Keratinocyte (primary cell): Measurements from ENCODE around the gene RSAD1. TPM values are rescaled to one million over a fixed set of nuclear protein-coding genes. Genes with fewer than 3 reads are reported as not detected.

Experiments
- DNase-seq: peaks from one replicate; pipeline ENCODE4 v3.0.0-alpha.2; 2011; ENCODE audit warnings: low read depth, missing footprints, low spot score
- FAIRE-seq: peaks from 2 replicates; lab custom pipeline; 2011; peaks lifted over from hg19 to GRCh38; lab: Jason Lieb, UNC
- H2AFZ ChIP-seq: 2 replicates; pipeline ENCODE4 v1.6.0; 2012; ENCODE audit warnings: low read length, control low read depth, inconsistent platforms; ENCODE audit not compliant: control insufficient read depth
- H3K27ac ChIP-seq: 2 replicates; pipeline ENCODE4 v1.5.1; 2011; ENCODE audit warnings: low read length; ENCODE audit not compliant: control insufficient read depth, insufficient read depth
- H3K27me3 ChIP-seq: 3 replicates; pipeline ENCODE4 v1.6.0; 2011; ENCODE audit warnings: low read length; ENCODE audit not compliant: control insufficient read depth, insufficient read depth; ENCODE audit errors: extremely low read depth
- H3K36me3 ChIP-seq, 2 experiments: 2 replicates in 1 of 2; 3 replicates in 1 of 2; pipeline ENCODE4 v1.5.1; 2011; ENCODE audit warnings: low read length in 2 of 2, mild to moderate bottlenecking in 1 of 2; ENCODE audit not compliant: control insufficient read depth in 2 of 2, insufficient read depth in 2 of 2; ENCODE audit errors: extremely low read depth in 1 of 2
- H3K4me1 ChIP-seq: 3 replicates; pipeline ENCODE4 v1.5.1; 2011; ENCODE audit warnings: low read length; ENCODE audit not compliant: control insufficient read depth, insufficient read depth; ENCODE audit errors: extremely low read depth
- H3K4me2 ChIP-seq: 3 replicates; pipeline ENCODE4 v1.6.0; 2011; ENCODE audit warnings: low read depth, low read length; ENCODE audit not compliant: control insufficient read depth, insufficient read depth; ENCODE audit errors: extremely low read depth
- H3K4me3 ChIP-seq, 3 experiments: fragments of 200-600 bp in 1 of 3; sonication (generic) in 1 of 3; 2 replicates in 2 of 3; 3 replicates in 1 of 3; pipeline ENCODE4 v1.5.1; 2011 to 2016; ENCODE audit warnings: low read length in 3 of 3, mild to moderate bottlenecking in 3 of 3, control low read depth in 2 of 3, inconsistent platforms in 1 of 3, low read depth in 1 of 3, mixed read lengths in 1 of 3, mixed run types in 1 of 3, moderate library complexity in 1 of 3; ENCODE audit not compliant: control insufficient read depth in 2 of 3, insufficient read depth in 2 of 3; ENCODE audit errors: extremely low read depth in 1 of 3
- H3K79me2 ChIP-seq: 2 replicates; pipeline ENCODE4 v1.6.0; 2012; ENCODE audit warnings: low read length; ENCODE audit not compliant: control insufficient read depth, insufficient read depth
- H3K9ac ChIP-seq: 3 replicates; pipeline ENCODE4 v1.6.0; 2011; ENCODE audit warnings: low read length; ENCODE audit not compliant: control insufficient read depth, insufficient read depth; ENCODE audit errors: extremely low read depth
- H3K9me1 ChIP-seq: 3 replicates; pipeline ENCODE4 v1.6.0; 2011; ENCODE audit warnings: low read length; ENCODE audit not compliant: control insufficient read depth, insufficient read depth; ENCODE audit errors: extremely low read depth
- H3K9me3 ChIP-seq: 2 replicates; pipeline ENCODE4 v1.5.1; 2012; ENCODE audit warnings: low read depth, low read length; ENCODE audit not compliant: control insufficient read depth
- H4K20me1 ChIP-seq: 3 replicates; pipeline ENCODE4 v1.6.0; 2011; ENCODE audit warnings: low read length; ENCODE audit not compliant: control insufficient read depth, insufficient read depth; ENCODE audit errors: extremely low read depth
- EZH2 ChIP-seq: IDR thresholded peaks from one replicate; pipeline ENCODE4 v1.6.1; 2012; ENCODE audit warnings: inconsistent platforms, mild to moderate bottlenecking, low read length, moderate library complexity
- dilution Hi-C: fragments of 300-500 bp; cut with MboI; formaldehyde crosslinking; loops from one replicate; pipeline ENCODE4 v1.7.0; 2020; ENCODE audit warnings: low sequenced_read_pairs; ENCODE audit not compliant: extremely low pct_ligation_motif_present
- polyA plus RNA-seq, 5 experiments: library from polyadenylated mRNA; depleted of rRNA in 3 of 5; stranded (reverse) in 3 of 5; stranded (forward) in 1 of 5; unstranded in 1 of 5; fragments of >200 nt; gene quantifications; 1 replicate in 1 of 5; 2 replicates in 3 of 5; 3 replicates in 1 of 5; pipeline versions ENCODE4 v1.2.1 to v1.2.3, GENCODE V29; 2011 to 2012; ENCODE audit warnings: missing spikeins in 2 of 5, low read depth in 1 of 5, low replicate concordance in 1 of 5
- TF ChIP-seq, protein P1 (sequence below), 3 experiments: IDR thresholded peaks in 1 of 3; conservative IDR thresholded peaks in 1 of 3; optimal IDR thresholded peaks in 1 of 3; 2 replicates in 2 of 3; 3 replicates in 1 of 3; pipeline versions ENCODE3 to v1.5.1; 2011; ENCODE audit warnings: low read length in 3 of 3, mild to moderate bottlenecking in 3 of 3, moderate library complexity in 2 of 3, control low read depth in 1 of 3, inconsistent platforms in 1 of 3; ENCODE audit not compliant: insufficient read depth in 2 of 3; ENCODE audit errors: extremely low read depth in 1 of 3

RSAD1 gene
- polyA plus RNA-seq, 1 donor (not counting 4 experiments of a cell fraction or from before 2014, with no cell fraction given): 28.2 TPM

DNA sequence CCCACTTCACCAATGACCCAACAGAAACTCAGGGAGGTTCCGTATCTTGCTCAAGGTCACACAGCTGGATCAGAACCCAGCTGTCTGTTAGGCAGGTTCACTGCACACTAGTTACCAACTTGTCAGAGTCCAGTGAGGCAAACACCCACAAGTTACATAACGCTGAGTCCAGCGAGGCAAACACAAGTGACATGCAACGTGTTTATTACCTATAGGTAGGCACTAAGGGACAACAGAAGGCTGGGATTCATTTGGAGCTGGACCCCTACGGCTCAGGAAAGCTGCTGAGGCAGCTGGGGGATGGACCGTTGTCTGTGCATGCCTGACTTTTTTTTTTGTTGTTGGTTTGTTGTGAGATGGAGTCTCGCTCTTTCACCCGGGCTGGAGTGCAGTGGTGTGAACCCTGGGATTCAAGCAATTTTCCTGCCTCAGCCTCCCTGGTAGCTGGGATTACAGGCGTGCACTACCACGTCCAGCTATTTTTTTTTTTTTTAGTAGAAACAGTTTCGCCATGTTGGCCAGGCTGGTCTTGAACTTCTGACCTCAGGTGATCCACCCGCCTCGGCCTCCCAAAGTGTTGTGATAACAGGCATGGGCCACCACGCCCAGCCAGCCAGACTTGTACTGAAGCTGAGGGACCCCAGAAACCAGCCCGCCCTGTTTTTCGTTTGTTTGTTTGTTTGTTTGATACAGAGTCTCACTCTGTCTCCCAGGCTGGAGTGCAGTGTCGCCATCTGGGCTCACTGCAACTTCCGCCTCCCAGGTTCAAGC is 1.9 kb upstream of the RSAD1 start:
- Histone ChIP-seq H3K9me1 (no peaks in the 10 kb centered on the region), H3K36me3 (peaks cover 7 to 11% of the 10 kb centered on the region in 2 experiments), H3K27me3 (no peaks in the 10 kb centered on the region), H3K4me2 (no peak overlapping the region), H3K79me2 (peaks cover 15% of the 10 kb centered on the region), H3K9me3 (no peaks in the 10 kb centered on the region), H3K4me1 (peaks cover 22% of the 10 kb centered on the region), H3K27ac (no peak overlapping the region), H3K4me3 (no peak overlapping the region), H2AFZ (no peak overlapping the region), H4K20me1 (no peaks in the 10 kb centered on the region), H3K9ac (no peak overlapping the region)
- no peak for FAIRE-seq
- no peak for TF ChIP-seq EZH2
- TF ChIP-seq, protein P1, sequence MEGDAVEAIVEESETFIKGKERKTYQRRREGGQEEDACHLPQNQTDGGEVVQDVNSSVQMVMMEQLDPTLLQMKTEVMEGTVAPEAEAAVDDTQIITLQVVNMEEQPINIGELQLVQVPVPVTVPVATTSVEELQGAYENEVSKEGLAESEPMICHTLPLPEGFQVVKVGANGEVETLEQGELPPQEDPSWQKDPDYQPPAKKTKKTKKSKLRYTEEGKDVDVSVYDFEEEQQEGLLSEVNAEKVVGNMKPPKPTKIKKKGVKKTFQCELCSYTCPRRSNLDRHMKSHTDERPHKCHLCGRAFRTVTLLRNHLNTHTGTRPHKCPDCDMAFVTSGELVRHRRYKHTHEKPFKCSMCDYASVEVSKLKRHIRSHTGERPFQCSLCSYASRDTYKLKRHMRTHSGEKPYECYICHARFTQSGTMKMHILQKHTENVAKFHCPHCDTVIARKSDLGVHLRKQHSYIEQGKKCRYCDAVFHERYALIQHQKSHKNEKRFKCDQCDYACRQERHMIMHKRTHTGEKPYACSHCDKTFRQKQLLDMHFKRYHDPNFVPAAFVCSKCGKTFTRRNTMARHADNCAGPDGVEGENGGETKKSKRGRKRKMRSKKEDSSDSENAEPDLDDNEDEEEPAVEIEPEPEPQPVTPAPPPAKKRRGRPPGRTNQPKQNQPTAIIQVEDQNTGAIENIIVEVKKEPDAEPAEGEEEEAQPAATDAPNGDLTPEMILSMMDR (optimal IDR thresholded peaks at IDR 0.05 in 1 of 3, IDR thresholded peaks at IDR 0.05 in 1 of 3, conservative IDR thresholded peaks at IDR 0.05 in 1 of 3; ENCODE audit: extremely low read depth in 1 of 3, insufficient read depth in 2 of 3, low read length in 3 of 3): no peak
- no peak for DNase-seq
- dilution Hi-C loops: no loop called here

DNA sequence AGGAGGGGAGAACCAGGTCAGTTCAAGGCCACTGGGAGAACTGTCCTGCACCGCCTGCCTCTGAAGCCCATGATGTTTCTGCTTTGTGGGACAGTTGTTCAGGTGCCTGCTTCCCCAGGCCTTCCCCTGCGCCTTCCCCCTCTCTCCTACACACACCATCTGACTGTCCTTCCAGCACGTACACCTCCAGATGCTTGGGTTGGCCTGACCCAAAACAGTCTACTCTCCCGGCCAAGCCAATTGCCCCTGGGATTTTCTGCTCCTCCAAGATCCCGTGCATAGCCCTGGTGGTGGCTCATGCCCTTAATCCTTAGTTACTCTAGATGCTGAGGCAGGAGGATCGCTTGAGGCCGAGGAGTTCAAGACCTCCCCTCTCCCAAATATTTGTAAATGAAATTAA is 684 bp upstream of the RSAD1 start:
- no peaks in the 10 kb centered on the region for H3K27me3 ChIP-seq
- no peak for FAIRE-seq
- dilution Hi-C loops: no loop called here
- peaks cover 29% of the 10 kb centered on the region for H3K4me1 ChIP-seq
- no peaks in the 10 kb centered on the region for H3K9me3 ChIP-seq
- no peak overlapping the region for H3K27ac ChIP-seq
- no peak for DNase-seq
- H2AFZ ChIP-seq: peak overlapping the region; percentile 74
- H3K9ac ChIP-seq: peak overlapping the region; percentile 85
- no peaks in the 10 kb centered on the region for H4K20me1 ChIP-seq
- H3K4me2 ChIP-seq: peak overlapping the region; percentile 94
- H3K79me2 ChIP-seq: peaks cover 16% of the 10 kb centered on the region
- peak overlapping the region; percentile 63 to 97 (median 83) for H3K4me3 ChIP-seq
- H3K9me1 ChIP-seq: no peaks in the 10 kb centered on the region
- TF ChIP-seq, protein P1 (optimal IDR thresholded peaks at IDR 0.05 in 1 of 3, IDR thresholded peaks at IDR 0.05 in 1 of 3, conservative IDR thresholded peaks at IDR 0.05 in 1 of 3; ENCODE audit: extremely low read depth in 1 of 3, insufficient read depth in 2 of 3, low read length in 3 of 3): no peak
- no peak for TF ChIP-seq EZH2
- H3K36me3 ChIP-seq: peaks cover 11 to 15% of the 10 kb centered on the region in 2 experiments
